Neural cell (in vitro differentiated cells): Measurements from ENCODE around the gene MSH4. TPM values are rescaled to one million over a fixed set of nuclear protein-coding genes. Genes with fewer than 3 reads are reported as not detected.

ENCODE experiments used
- H2AFZ ChIP-seq: fragments of 200-600, 300-800 bp; sonication (generic), shearing (Covaris generic); 2 replicates; pipeline ENCODE4 v1.6.0; 2014; ENCODE audit warnings: low read depth, mild to moderate bottlenecking, antibody characterized with exemption, low read length, moderate library complexity
- H3F3A ChIP-seq: fragments of 200-600 bp; shearing (Covaris generic); 2 replicates; pipeline ENCODE4 v1.6.1; 2016; ENCODE audit warnings: mild to moderate bottlenecking, moderate library complexity, mixed read lengths, antibody characterized with exemption, low read length; ENCODE audit not compliant: insufficient read depth, poor library complexity, severe bottlenecking
- H3K27ac ChIP-seq: fragments of 200-600, 300-800 bp; sonication (generic), shearing (Covaris generic); 2 replicates; pipeline ENCODE4 v1.5.1; 2014; ENCODE audit warnings: mild to moderate bottlenecking, low read length, moderate library complexity
- H3K27me3 ChIP-seq: fragments of 300-800, 200-600 bp; sonication (generic), shearing (Covaris generic); 2 replicates; pipeline ENCODE4 v1.6.0; 2014; ENCODE audit warnings: mild to moderate bottlenecking, low read depth, low read length, moderate library complexity; ENCODE audit not compliant: insufficient read depth
- H3K36me3 ChIP-seq: fragments of 300-800, 200-600 bp; sonication (generic), shearing (Covaris generic); 2 replicates; pipeline ENCODE4 v1.5.1; 2014; ENCODE audit warnings: mild to moderate bottlenecking, antibody characterized with exemption, low read length, moderate library complexity; ENCODE audit not compliant: insufficient read depth
- H3K4me2 ChIP-seq: fragments of 300-800, 200-600 bp; sonication (generic), shearing (Covaris generic); 2 replicates; pipeline ENCODE4 v1.6.0; 2014; ENCODE audit warnings: mild to moderate bottlenecking, low read length
- H3K4me3 ChIP-seq: fragments of 300-800, 200-600 bp; sonication (generic), shearing (Covaris generic); 2 replicates; pipeline ENCODE4 v1.5.1; 2014; ENCODE audit warnings: mild to moderate bottlenecking, low read length, moderate library complexity
- H3K79me2 ChIP-seq: fragments of 200-600 bp; shearing (Covaris generic); replicated peaks from 2 replicates; pipeline ENCODE4 v1.6.0; 2014; ENCODE audit warnings: mild to moderate bottlenecking, low read length, moderate library complexity; ENCODE audit not compliant: insufficient read depth
- H3K9ac ChIP-seq: fragments of 300-800, 200-600 bp; sonication (generic), shearing (Covaris generic); 2 replicates; pipeline ENCODE4 v1.6.1; 2016; ENCODE audit warnings: mild to moderate bottlenecking, low read length, mixed read lengths
- H3K9me2 ChIP-seq: fragments of 200-600 bp; shearing (Covaris generic); 2 replicates; pipeline ENCODE4 v1.6.1; 2016; ENCODE audit warnings: mild to moderate bottlenecking, low read length, mixed read lengths; ENCODE audit not compliant: insufficient read depth
- H3K9me3 ChIP-seq: fragments of 200-600, 300-800 bp; sonication (generic), shearing (Covaris generic); 2 replicates; pipeline ENCODE4 v1.6.1; 2016; ENCODE audit warnings: mild to moderate bottlenecking, mixed run types, low read length, moderate library complexity, mixed read lengths
- H4K20me1 ChIP-seq: fragments of 200-600 bp; shearing (Covaris generic); 2 replicates; pipeline ENCODE4 v1.6.1; 2016; ENCODE audit warnings: mild to moderate bottlenecking, mixed run types; ENCODE audit not compliant: insufficient read depth
- EP300 ChIP-seq: fragments of 450-650 bp; conservative IDR thresholded peaks from 2 replicates; pipeline ENCODE4 v1.6.1; 2014; ENCODE audit warnings: antibody characterized with exemption, mild to moderate bottlenecking, moderate library complexity; ENCODE audit not compliant: poor library complexity, severe bottlenecking
- EZH2 ChIP-seq: fragments of 200-600, 300-800 bp; shearing (Covaris generic), sonication (generic); IDR thresholded peaks from 2 replicates; pipeline ENCODE4 v1.6.1; 2014; ENCODE audit warnings: antibody characterized with exemption, low read length, borderline replicate concordance, mild to moderate bottlenecking; ENCODE audit not compliant: insufficient read depth, poor library complexity, severe bottlenecking
- MXI1 ChIP-seq: fragments of 450-650 bp; conservative IDR thresholded peaks from 2 replicates; pipeline ENCODE4 v1.6.1; 2014; ENCODE audit warnings: antibody characterized with exemption, mild to moderate bottlenecking; ENCODE audit not compliant: poor library complexity, severe bottlenecking
- POLR2AphosphoS5 ChIP-seq: IDR thresholded peaks from 2 replicates; pipeline ENCODE4 v1.6.1; 2012
- RAD21 ChIP-seq: fragments of 450-650 bp; conservative IDR thresholded peaks from 2 replicates; pipeline ENCODE4 v1.6.1; 2014; ENCODE audit warnings: antibody characterized with exemption, mild to moderate bottlenecking, moderate library complexity
- SMC3 ChIP-seq: fragments of 450-650 bp; conservative IDR thresholded peaks from 2 replicates; pipeline ENCODE4 v1.6.1; 2014; ENCODE audit warnings: antibody characterized with exemption, mild to moderate bottlenecking, moderate library complexity; ENCODE audit not compliant: poor library complexity
- TAF1 ChIP-seq: IDR thresholded peaks from 2 replicates; pipeline ENCODE4 v1.6.1; 2012; ENCODE audit warnings: low read depth
- polyA plus RNA-seq: library from polyadenylated mRNA; depleted of rRNA; stranded (reverse); fragments of >200 nt; gene quantifications from 2 replicates; pipeline ENCODE4 v1.2.3, GENCODE V29; 2014
- TF ChIP-seq, protein P1 (sequence below): IDR thresholded peaks from 2 replicates; pipeline ENCODE4 v1.6.1; 2012; ENCODE audit warnings: borderline replicate concordance
- TF ChIP-seq, protein P2 (sequence below): fragments of 450-650 bp; IDR thresholded peaks from 2 replicates; pipeline ENCODE4 v1.5.1; 2014; ENCODE audit warnings: antibody characterized with exemption, mild to moderate bottlenecking, moderate library complexity; ENCODE audit not compliant: poor library complexity, severe bottlenecking

The MSH4 gene
- polyA plus RNA-seq, 1 donor from 2014 or later = 0.43 TPM

DNA sequence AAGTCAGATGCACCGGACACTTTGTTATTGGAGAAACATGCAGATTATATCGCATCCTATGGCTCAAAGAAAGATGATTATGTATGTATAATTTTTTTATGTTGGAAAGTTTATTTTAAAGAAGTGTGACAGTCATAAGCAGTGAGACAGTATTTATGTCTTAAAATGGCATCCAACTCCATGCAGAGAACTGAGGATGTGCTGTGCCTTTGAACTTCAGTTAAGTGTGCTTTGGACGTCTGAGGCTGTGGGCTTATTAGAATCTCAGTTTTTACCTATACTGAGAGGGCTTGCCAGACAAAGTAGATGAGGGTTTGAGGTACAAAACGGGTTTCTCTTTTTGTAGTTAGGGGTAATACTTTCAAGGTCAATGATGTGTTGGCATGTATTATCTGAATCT is 9.2 kb upstream of the MSH4 start:
- no peak overlapping the region for H3K27ac ChIP-seq
- no peaks in the 10 kb centered on the region for H4K20me1 ChIP-seq
- H3K9me2 ChIP-seq = no peaks in the 10 kb centered on the region

DNA sequence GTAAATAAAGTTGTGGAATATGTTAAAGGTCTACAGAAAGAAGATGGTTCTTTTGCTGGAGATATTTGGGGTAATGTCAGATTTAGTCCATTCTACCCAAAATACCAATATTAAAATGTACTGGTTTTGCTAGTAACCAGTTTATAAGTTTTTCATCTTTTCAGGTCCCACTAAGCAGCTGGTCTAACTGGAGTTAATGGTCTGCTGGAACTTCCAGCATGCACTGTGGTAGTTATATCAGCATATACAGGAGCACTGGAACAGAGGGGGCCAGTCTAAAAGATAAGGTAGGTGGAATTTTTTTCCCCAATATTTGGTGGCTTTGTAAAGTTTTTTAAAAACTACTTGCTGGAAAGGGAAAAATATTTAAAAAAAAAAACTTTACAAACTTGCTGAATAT is 6.7 kb upstream of the MSH4 start:
- Histone ChIP-seq H4K20me1 (no peaks in the 10 kb centered on the region), H3K36me3 (peaks cover 5% of the 10 kb centered on the region), H3K4me3 (peak overlapping the region; percentile 79)

More for the DNA sequence above, 9.2 kb upstream of the MSH4 start:
- H3K9me3 ChIP-seq = no peaks in the 10 kb centered on the region
- H3F3A ChIP-seq = no peaks in the 10 kb centered on the region
- H3K27me3 ChIP-seq = no peaks in the 10 kb centered on the region
- TF ChIP-seq TAF1 = no peak
- TF ChIP-seq, protein P1, sequence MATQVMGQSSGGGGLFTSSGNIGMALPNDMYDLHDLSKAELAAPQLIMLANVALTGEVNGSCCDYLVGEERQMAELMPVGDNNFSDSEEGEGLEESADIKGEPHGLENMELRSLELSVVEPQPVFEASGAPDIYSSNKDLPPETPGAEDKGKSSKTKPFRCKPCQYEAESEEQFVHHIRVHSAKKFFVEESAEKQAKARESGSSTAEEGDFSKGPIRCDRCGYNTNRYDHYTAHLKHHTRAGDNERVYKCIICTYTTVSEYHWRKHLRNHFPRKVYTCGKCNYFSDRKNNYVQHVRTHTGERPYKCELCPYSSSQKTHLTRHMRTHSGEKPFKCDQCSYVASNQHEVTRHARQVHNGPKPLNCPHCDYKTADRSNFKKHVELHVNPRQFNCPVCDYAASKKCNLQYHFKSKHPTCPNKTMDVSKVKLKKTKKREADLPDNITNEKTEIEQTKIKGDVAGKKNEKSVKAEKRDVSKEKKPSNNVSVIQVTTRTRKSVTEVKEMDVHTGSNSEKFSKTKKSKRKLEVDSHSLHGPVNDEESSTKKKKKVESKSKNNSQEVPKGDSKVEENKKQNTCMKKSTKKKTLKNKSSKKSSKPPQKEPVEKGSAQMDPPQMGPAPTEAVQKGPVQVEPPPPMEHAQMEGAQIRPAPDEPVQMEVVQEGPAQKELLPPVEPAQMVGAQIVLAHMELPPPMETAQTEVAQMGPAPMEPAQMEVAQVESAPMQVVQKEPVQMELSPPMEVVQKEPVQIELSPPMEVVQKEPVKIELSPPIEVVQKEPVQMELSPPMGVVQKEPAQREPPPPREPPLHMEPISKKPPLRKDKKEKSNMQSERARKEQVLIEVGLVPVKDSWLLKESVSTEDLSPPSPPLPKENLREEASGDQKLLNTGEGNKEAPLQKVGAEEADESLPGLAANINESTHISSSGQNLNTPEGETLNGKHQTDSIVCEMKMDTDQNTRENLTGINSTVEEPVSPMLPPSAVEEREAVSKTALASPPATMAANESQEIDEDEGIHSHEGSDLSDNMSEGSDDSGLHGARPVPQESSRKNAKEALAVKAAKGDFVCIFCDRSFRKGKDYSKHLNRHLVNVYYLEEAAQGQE = no peak
- TF ChIP-seq, protein P2, sequence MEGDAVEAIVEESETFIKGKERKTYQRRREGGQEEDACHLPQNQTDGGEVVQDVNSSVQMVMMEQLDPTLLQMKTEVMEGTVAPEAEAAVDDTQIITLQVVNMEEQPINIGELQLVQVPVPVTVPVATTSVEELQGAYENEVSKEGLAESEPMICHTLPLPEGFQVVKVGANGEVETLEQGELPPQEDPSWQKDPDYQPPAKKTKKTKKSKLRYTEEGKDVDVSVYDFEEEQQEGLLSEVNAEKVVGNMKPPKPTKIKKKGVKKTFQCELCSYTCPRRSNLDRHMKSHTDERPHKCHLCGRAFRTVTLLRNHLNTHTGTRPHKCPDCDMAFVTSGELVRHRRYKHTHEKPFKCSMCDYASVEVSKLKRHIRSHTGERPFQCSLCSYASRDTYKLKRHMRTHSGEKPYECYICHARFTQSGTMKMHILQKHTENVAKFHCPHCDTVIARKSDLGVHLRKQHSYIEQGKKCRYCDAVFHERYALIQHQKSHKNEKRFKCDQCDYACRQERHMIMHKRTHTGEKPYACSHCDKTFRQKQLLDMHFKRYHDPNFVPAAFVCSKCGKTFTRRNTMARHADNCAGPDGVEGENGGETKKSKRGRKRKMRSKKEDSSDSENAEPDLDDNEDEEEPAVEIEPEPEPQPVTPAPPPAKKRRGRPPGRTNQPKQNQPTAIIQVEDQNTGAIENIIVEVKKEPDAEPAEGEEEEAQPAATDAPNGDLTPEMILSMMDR = no peak
- TF ChIP-seq RAD21 = no peak
- no peak for TF ChIP-seq SMC3
- no peak for TF ChIP-seq EZH2
- TF ChIP-seq MXI1 = no peak
- TF ChIP-seq POLR2AphosphoS5 = no peak
- TF ChIP-seq EP300 = no peak
- H3K36me3 ChIP-seq = peaks cover 4% of the 10 kb centered on the region
- H3K4me2 ChIP-seq = peak overlapping the region; percentile 47
- H3K79me2 ChIP-seq = peaks cover 41% of the 10 kb centered on the region
- no peak overlapping the region for H2AFZ ChIP-seq
- peak overlapping the region; percentile 79 for H3K4me3 ChIP-seq
- H3K9ac ChIP-seq = peak overlapping the region; percentile 74

More for the DNA sequence above, 6.7 kb upstream of the MSH4 start:
- no peaks in the 10 kb centered on the region for H3K9me2 ChIP-seq
- no peak overlapping the region for H3K9ac ChIP-seq
- no peak overlapping the region for H2AFZ ChIP-seq
- H3K27me3 ChIP-seq = no peaks in the 10 kb centered on the region
- H3K27ac ChIP-seq = no peak overlapping the region
- no peaks in the 10 kb centered on the region for H3K9me3 ChIP-seq
- H3K4me2 ChIP-seq = no peak overlapping the region
- no peaks in the 10 kb centered on the region for H3F3A ChIP-seq
- H3K79me2 ChIP-seq = peaks cover 41% of the 10 kb centered on the region
- TF ChIP-seq TAF1 (no peak), POLR2AphosphoS5 (no peak), EZH2 (no peak)
- TF ChIP-seq, protein P1 = no peak
